ENCODE data around the gene TCAIM. TPM values are rescaled to one million over a fixed set of nuclear protein-coding genes. Genes with fewer than 3 reads are reported as not detected.

Gene TCAIM
- total RNA-seq, 1 donor from 2014 or later = 22.4 TPM

GRCh38 chr3:44454258-44454657 is 115.7 kb downstream of the TCAIM start:
- Mint-ChIP-seq H3K4me1 (ENCODE audit: unreplicated experiment) (no peaks in the 10 kb centered on the region), H3K9me3 (peaks cover 3% of the 10 kb centered on the region), H3K27me3 (no peaks in the 10 kb centered on the region), H3K4me3 (no peak overlapping the region), H3K27ac (no peak overlapping the region), H3K36me3 (peaks cover 53% of the 10 kb centered on the region)
- no peak for DNase-seq (ENCODE audit: extremely low spot score, unreplicated experiment)
- TF ChIP-seq, protein P1, sequence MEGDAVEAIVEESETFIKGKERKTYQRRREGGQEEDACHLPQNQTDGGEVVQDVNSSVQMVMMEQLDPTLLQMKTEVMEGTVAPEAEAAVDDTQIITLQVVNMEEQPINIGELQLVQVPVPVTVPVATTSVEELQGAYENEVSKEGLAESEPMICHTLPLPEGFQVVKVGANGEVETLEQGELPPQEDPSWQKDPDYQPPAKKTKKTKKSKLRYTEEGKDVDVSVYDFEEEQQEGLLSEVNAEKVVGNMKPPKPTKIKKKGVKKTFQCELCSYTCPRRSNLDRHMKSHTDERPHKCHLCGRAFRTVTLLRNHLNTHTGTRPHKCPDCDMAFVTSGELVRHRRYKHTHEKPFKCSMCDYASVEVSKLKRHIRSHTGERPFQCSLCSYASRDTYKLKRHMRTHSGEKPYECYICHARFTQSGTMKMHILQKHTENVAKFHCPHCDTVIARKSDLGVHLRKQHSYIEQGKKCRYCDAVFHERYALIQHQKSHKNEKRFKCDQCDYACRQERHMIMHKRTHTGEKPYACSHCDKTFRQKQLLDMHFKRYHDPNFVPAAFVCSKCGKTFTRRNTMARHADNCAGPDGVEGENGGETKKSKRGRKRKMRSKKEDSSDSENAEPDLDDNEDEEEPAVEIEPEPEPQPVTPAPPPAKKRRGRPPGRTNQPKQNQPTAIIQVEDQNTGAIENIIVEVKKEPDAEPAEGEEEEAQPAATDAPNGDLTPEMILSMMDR (conservative IDR thresholded peaks at IDR 0.05) = no peak

DNA sequence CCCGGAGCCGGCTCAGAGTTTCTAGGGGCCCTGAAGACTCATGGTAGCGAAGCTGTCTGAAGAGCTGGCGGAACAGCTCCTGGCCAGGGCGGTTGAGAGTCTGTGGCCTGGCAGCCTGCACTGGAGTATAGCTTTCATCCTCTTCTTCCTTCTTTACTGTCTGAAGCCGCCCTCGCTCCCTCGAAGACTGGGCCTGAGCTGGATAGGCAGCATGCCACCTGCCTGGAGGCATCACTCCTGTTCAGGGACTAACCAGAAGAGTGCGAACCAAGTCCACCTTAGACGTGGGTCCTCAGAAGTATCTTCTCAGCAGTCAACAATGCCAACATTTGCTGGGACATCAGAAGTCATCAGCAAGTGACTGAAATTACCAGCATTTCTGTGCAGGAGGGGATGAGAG is 116.8 kb downstream of the TCAIM start:
- Mint-ChIP-seq H3K4me3 (no peak overlapping the region), H3K27ac (no peak overlapping the region), H3K9me3 (peaks cover 5% of the 10 kb centered on the region), H3K27me3 (no peaks in the 10 kb centered on the region), H3K36me3 (peaks cover 55% of the 10 kb centered on the region), H3K4me1 (ENCODE audit: unreplicated experiment) (no peaks in the 10 kb centered on the region)
- TF ChIP-seq, protein P1 (conservative IDR thresholded peaks at IDR 0.05) = no peak
- no peak for DNase-seq (ENCODE audit: extremely low spot score, unreplicated experiment)

Other genes with a start within 250 kb of the TCAIM start
- not detected in 2 replicates for gene TOPAZ1, start 96.9 kb upstream of the TCAIM start, total RNA-seq (ENCODE audit: low replicate concordance)
- 24.8 and 41.5 TPM in 2 replicates for gene ZNF445, start 138.9 kb downstream of the TCAIM start, total RNA-seq (ENCODE audit: low replicate concordance)
- 9.7 and 17.2 TPM in 2 replicates for gene ZKSCAN7, start 216.4 kb downstream of the TCAIM start, total RNA-seq (ENCODE audit: low replicate concordance)
- gene ZNF660, start 246.2 kb downstream of the TCAIM start, total RNA-seq (ENCODE audit: low replicate concordance) = 4.0 and 19.2 TPM in 2 replicates

Measured in type B pancreatic cell (in vitro differentiated cells).